GM10847 (cell line): Measurements from ENCODE around the gene RNF130.

Experiments
- POLR2A ChIP-seq: IDR thresholded peaks from 2 replicates; pipeline ENCODE4 v1.6.1; 2011; ENCODE audit not compliant: insufficient read length; ENCODE audit errors: extremely low read depth

Gene RNF130

GRCh38 chr5:179960204-179960831 is 111.2 kb downstream of the RNF130 start:
- no peak for TF ChIP-seq POLR2A

- no peak for TF ChIP-seq POLR2A
Measured at GRCh38 chr5:179959641-179960040, 111.9 kb downstream of the RNF130 start.

GRCh38 chr5:179955630-179956029 is 115.9 kb downstream of the RNF130 start:
- no peak for TF ChIP-seq POLR2A

- no peak for TF ChIP-seq POLR2A
Measured at GRCh38 chr5:179955062-179955461, 116.5 kb downstream of the RNF130 start.

- no peak for TF ChIP-seq POLR2A
Measured at GRCh38 chr5:179954434-179954833, 117.1 kb downstream of the RNF130 start.

GRCh38 chr5:179953987-179954386 is 117.6 kb downstream of the RNF130 start:
- TF ChIP-seq POLR2A: no peak

- TF ChIP-seq POLR2A: no peak
Measured at GRCh38 chr5:179936976-179937681, 134.4 kb downstream of the RNF130 start.

- no peak for TF ChIP-seq POLR2A
Measured at GRCh38 chr5:179930788-179931473, 140.6 kb downstream of the RNF130 start.

- no peak for TF ChIP-seq POLR2A
Measured at GRCh38 chr5:179927824-179928223, 143.7 kb downstream of the RNF130 start.

GRCh38 chr5:179926657-179927056 is 144.9 kb downstream of the RNF130 start:
- TF ChIP-seq POLR2A: no peak

- TF ChIP-seq POLR2A: no peak
Measured at GRCh38 chr5:179923436-179923835, 148.1 kb downstream of the RNF130 start.

GRCh38 chr5:179920175-179920574 is 151.4 kb downstream of the RNF130 start:
- no peak for TF ChIP-seq POLR2A

- TF ChIP-seq POLR2A: no peak
Measured at GRCh38 chr5:179919487-179920060, 152.0 kb downstream of the RNF130 start.

- TF ChIP-seq POLR2A: no peak
Measured at GRCh38 chr5:179918742-179919486, 152.6 kb downstream of the RNF130 start.

GRCh38 chr5:179916523-179916922 is 155.0 kb downstream of the RNF130 start:
- TF ChIP-seq POLR2A: no peak
